Osteocyte (in vitro differentiated cells): ENCODE data around the gene TRIP6. TPM values are rescaled to one million over a fixed set of nuclear protein-coding genes. Genes with fewer than 3 reads are reported as not detected.

Experiments used
- DNase-seq: peaks from one replicate; pipeline ENCODE4 v3.0.0; 2021; ENCODE audit warnings: mixed read lengths; ENCODE audit not compliant: unreplicated experiment; ENCODE audit errors: extremely low spot score
- H3K27ac Mint-ChIP-seq: one replicate; pipeline ENCODE4 v1.8.0; 2021; ENCODE audit warnings: mild to moderate bottlenecking, mixed read lengths; ENCODE audit not compliant: unreplicated experiment
- H3K27me3 Mint-ChIP-seq: one replicate; pipeline ENCODE4 v1.8.0; 2021; ENCODE audit warnings: mixed read lengths; ENCODE audit not compliant: unreplicated experiment
- H3K36me3 Mint-ChIP-seq: one replicate; pipeline ENCODE4 v1.8.0; 2021; ENCODE audit warnings: mixed read lengths; ENCODE audit not compliant: unreplicated experiment
- H3K4me1 Mint-ChIP-seq: one replicate; pipeline ENCODE4 v1.8.0; 2021; ENCODE audit warnings: mixed read lengths; ENCODE audit not compliant: unreplicated experiment
- H3K4me3 Mint-ChIP-seq: one replicate; pipeline ENCODE4 v1.8.0; 2021; ENCODE audit warnings: mild to moderate bottlenecking, moderate library complexity, mixed read lengths; ENCODE audit not compliant: unreplicated experiment
- H3K9me3 Mint-ChIP-seq: one replicate; pipeline ENCODE4 v1.8.0; 2021; ENCODE audit warnings: mixed read lengths; ENCODE audit not compliant: unreplicated experiment
- CTCF ChIP-seq: fragments of 200-600 bp; sonication (generic); IDR thresholded peaks from 2 replicates; pipeline ENCODE4 v1.5.0; 2021; ENCODE audit warnings: antibody characterized with exemption, mild to moderate bottlenecking, moderate library complexity
- total RNA-seq: library from RNA; stranded (reverse); gene quantifications from 2 replicates; pipeline ENCODE4 v1.2.1, GENCODE V29; 2021

Gene TRIP6
- total RNA-seq, 1 donor from 2014 or later, result 123 TPM

DNA sequence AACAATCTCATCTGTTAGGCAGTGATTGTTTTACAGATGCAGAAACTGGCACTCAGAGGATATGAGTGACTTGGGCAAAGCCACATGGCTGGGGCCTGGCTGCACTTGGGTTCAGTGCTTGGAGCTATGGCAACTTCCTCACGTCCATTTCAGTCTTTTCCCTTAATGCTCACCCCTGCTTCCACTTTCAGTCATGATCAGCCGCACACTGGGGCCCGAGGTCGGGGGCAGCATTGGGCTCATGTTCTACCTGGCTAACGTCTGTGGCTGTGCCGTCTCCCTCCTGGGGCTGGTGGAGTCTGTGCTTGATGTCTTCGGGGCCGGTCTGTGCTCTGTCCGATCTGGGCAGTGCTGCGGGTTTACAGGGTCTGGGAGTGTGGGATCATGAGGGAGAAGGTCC is 11.7 kb upstream of the TRIP6 start:
- H3K27ac Mint-ChIP-seq, result no peak overlapping the region
- H3K9me3 Mint-ChIP-seq, result no peaks in the 10 kb centered on the region
- no peaks in the 10 kb centered on the region for H3K27me3 Mint-ChIP-seq
- no peak overlapping the region for H3K4me3 Mint-ChIP-seq
- peaks cover 6% of the 10 kb centered on the region for H3K36me3 Mint-ChIP-seq
- peaks cover 14% of the 10 kb centered on the region for H3K4me1 Mint-ChIP-seq
- DNase-seq, result no peak
- no peak for TF ChIP-seq CTCF

GRCh38 chr7:100856871-100857282 is 10.3 kb upstream of the TRIP6 start:
- Mint-ChIP-seq H3K36me3 (peaks cover 9% of the 10 kb centered on the region), H3K27me3 (no peaks in the 10 kb centered on the region), H3K4me3 (no peak overlapping the region), H3K4me1 (peaks cover 12% of the 10 kb centered on the region), H3K27ac (peak overlapping the region; percentile 63), H3K9me3 (no peaks in the 10 kb centered on the region)
- TF ChIP-seq CTCF, result no peak
- no peak for DNase-seq

DNA sequence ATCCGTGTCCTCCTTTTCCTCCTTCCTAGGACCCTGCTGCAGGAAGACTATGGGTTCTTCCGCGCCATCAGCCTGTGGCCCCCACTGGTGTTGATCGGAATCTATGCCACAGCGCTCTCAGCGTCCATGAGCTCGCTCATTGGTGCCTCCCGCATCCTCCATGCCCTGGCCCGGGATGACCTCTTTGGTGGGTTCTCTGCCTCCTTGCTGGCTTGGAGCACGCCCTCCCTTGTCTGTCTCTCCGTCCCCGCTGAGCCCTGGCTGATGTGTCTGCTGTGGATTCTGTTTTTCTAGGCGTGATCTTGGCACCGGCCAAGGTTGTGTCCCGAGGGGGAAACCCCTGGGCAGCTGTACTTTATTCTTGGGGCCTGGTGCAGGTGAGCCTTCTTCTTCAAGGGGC is 7.3 kb upstream of the TRIP6 start:
- Mint-ChIP-seq H3K4me3 (no peak overlapping the region), H3K27ac (no peak overlapping the region), H3K9me3 (no peaks in the 10 kb centered on the region), H3K36me3 (peaks cover 10% of the 10 kb centered on the region), H3K4me1 (peaks cover 7% of the 10 kb centered on the region), H3K27me3 (no peaks in the 10 kb centered on the region)
- no peak for DNase-seq
- TF ChIP-seq CTCF, result no peak

- Mint-ChIP-seq H3K9me3 (no peaks in the 10 kb centered on the region), H3K4me1 (peaks cover 13% of the 10 kb centered on the region), H3K36me3 (peaks cover 10% of the 10 kb centered on the region), H3K27me3 (no peaks in the 10 kb centered on the region), H3K27ac (no peak overlapping the region), H3K4me3 (no peak overlapping the region)
- no peak for TF ChIP-seq CTCF
- DNase-seq, result no peak
These were observed 6.2 kb upstream of the TRIP6 start for GRCh38 chr7:100860702-100861615.

GRCh38 chr7:100861616-100861985 is 5.6 kb upstream of the TRIP6 start:
- Mint-ChIP-seq H3K4me3 (no peak overlapping the region), H3K27ac (no peak overlapping the region), H3K36me3 (peaks cover 10% of the 10 kb centered on the region), H3K9me3 (no peaks in the 10 kb centered on the region), H3K27me3 (no peaks in the 10 kb centered on the region), H3K4me1 (peaks cover 17% of the 10 kb centered on the region)
- no peak for TF ChIP-seq CTCF
- no peak for DNase-seq
